Peyer's patch (tissue), 4 donors: Measurements from ENCODE around the gene EHBP1.

Experiments
- POLR2A ChIP-seq, 2 donors: fragments of 450-650 bp; IDR thresholded peaks; one replicate each; pipeline ENCODE4 v1.5.1; 2017; ENCODE audit warnings: antibody characterized with exemption in 2 of 2, mild to moderate bottlenecking in 2 of 2, moderate library complexity in 2 of 2
- TF ChIP-seq, protein P1 (sequence below), 6 experiments: fragments of 450-650 bp in 4 of 6; fragments of 200-600 bp in 2 of 6; sonication (generic) in 1 of 6; IDR thresholded peaks; one replicate each; pipeline ENCODE4 v1.5.1; 2017 to 2019; ENCODE audit warnings: antibody characterized with exemption in 6 of 6, mild to moderate bottlenecking in 3 of 6, moderate library complexity in 1 of 6

DNA sequence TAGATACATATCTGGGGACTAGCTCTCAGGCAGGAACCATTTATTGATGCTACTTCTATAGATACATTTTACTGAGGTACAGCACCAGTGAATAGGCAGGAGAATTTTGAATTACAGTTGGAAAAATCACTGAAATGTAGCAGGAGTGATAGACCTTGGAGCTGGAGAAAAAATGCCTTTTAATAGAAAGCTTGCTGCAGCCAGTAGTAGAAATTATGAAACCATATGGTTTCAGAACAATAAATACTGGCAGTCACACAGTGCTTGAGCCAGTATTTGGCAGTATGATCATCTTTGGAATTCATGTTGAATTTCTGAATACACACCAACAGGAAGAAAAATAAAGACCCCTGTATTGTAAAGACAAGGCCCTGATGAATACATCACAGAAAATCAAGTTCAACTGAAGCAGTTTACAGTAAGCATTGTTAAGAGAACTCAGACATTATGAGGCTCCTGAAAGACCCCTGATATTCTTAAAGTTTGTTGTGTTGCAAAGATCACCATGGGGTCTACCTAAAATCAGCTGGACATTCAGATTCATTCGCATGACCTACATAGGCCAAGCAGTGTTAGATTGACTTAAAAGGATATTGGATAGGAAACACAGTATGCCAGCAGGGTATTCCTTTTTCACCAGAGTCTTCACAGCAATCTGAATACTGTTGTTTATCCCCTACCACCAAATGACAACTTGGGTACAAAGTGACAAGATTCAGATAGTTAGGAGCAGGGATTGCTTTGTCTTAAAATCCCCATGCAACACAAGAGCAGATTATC is 139.0 kb downstream of the EHBP1 start:
- TF ChIP-seq, protein P1, sequence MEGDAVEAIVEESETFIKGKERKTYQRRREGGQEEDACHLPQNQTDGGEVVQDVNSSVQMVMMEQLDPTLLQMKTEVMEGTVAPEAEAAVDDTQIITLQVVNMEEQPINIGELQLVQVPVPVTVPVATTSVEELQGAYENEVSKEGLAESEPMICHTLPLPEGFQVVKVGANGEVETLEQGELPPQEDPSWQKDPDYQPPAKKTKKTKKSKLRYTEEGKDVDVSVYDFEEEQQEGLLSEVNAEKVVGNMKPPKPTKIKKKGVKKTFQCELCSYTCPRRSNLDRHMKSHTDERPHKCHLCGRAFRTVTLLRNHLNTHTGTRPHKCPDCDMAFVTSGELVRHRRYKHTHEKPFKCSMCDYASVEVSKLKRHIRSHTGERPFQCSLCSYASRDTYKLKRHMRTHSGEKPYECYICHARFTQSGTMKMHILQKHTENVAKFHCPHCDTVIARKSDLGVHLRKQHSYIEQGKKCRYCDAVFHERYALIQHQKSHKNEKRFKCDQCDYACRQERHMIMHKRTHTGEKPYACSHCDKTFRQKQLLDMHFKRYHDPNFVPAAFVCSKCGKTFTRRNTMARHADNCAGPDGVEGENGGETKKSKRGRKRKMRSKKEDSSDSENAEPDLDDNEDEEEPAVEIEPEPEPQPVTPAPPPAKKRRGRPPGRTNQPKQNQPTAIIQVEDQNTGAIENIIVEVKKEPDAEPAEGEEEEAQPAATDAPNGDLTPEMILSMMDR (IDR thresholded peaks at IDR 0.05), result no peak
- TF ChIP-seq POLR2A (IDR thresholded peaks at IDR 0.05), result no peak
